Measurements from ENCODE around the gene RAB25.

The RAB25 gene

GRCh38 chr1:156073110-156073687 is 12.2 kb downstream of the RAB25 start:
- no peak overlapping the region for H3K27ac ChIP-seq
- no peak overlapping the region for H3K4me3 ChIP-seq
- H3K9me3 ChIP-seq (replicated peaks in 1 of 11): no peaks in the 10 kb centered on the region
- peaks cover 0 to 62% (median 43%) of the 10 kb centered on the region in 11 experiments; a peak in 15 of 22 replicates for H4K20me1 ChIP-seq
- H3K36me3 ChIP-seq: peaks cover 0 to 53% (median 45%) of the 10 kb centered on the region in 11 experiments; a peak in 19 of 22 replicates
- peaks cover 31 to 78% (median 68%) of the 10 kb centered on the region in 10 experiments for H3K4me1 ChIP-seq
- no peak overlapping the region for H3K9ac ChIP-seq
- no peak for TF ChIP-seq Cebpa-rat (IDR thresholded peaks at IDR 0.05)
- H3K4me2 ChIP-seq: peak overlapping the region in 1 of 11 experiments; percentile 1; a peak in 2 of 22 replicates
- no peaks in the 10 kb centered on the region for H3K27me3 ChIP-seq

GRCh38 chr1:156073740-156074139 is 12.8 kb downstream of the RAB25 start:
- Histone ChIP-seq H3K27me3 (no peaks in the 10 kb centered on the region), H3K9ac (no peak overlapping the region), H3K4me3 (no peak overlapping the region), H3K27ac (no peak overlapping the region), H3K9me3 (replicated peaks in 1 of 11) (no peaks in the 10 kb centered on the region), H3K4me2 (no peak overlapping the region), H4K20me1 (peaks cover 0 to 67% (median 49%) of the 10 kb centered on the region in 11 experiments; a peak in 16 of 22 replicates), H3K4me1 (peaks cover 31 to 84% (median 73%) of the 10 kb centered on the region in 10 experiments), H3K36me3 (peaks cover 0 to 54% (median 45%) of the 10 kb centered on the region in 11 experiments; a peak in 19 of 22 replicates)
- TF ChIP-seq Cebpa-rat (IDR thresholded peaks at IDR 0.05): no peak

GRCh38 chr1:156074661-156075060 is 13.7 kb downstream of the RAB25 start:
- Histone ChIP-seq H3K4me2 (peak overlapping the region; percentile 60 to 99 (median 82)), H3K36me3 (peaks cover 0 to 54% (median 45%) of the 10 kb centered on the region in 11 experiments; a peak in 19 of 22 replicates), H3K27me3 (no peaks in the 10 kb centered on the region), H3K9ac (peak overlapping the region in 3 of 11 experiments; percentile 15 to 67 (median 57); a peak in 3 of 22 replicates), H3K27ac (no peak overlapping the region), H3K4me3 (no peak overlapping the region), H4K20me1 (peaks cover 0 to 76% (median 57%) of the 10 kb centered on the region in 11 experiments; a peak in 16 of 22 replicates), H3K4me1 (peaks cover 31 to 89% (median 80%) of the 10 kb centered on the region in 10 experiments), H3K9me3 (replicated peaks in 1 of 11) (no peaks in the 10 kb centered on the region)
- no peak for TF ChIP-seq Cebpa-rat (IDR thresholded peaks at IDR 0.05)

GRCh38 chr1:156075162-156075561 is 14.2 kb downstream of the RAB25 start:
- Histone ChIP-seq H3K4me1 (peaks cover 27 to 89% (median 80%) of the 10 kb centered on the region in 10 experiments), H3K4me3 (no peak overlapping the region), H3K9me3 (replicated peaks in 1 of 11) (no peaks in the 10 kb centered on the region), H3K27ac (peak overlapping the region in 2 of 11 experiments; percentile 42 to 64; a peak in 2 of 22 replicates), H3K4me2 (peak overlapping the region; percentile 60 to 99 (median 82)), H4K20me1 (peaks cover 0 to 81% (median 62%) of the 10 kb centered on the region in 11 experiments; a peak in 16 of 22 replicates), H3K9ac (peak overlapping the region in 7 of 11 experiments; percentile 25 to 72 (median 57); a peak in 8 of 22 replicates), H3K36me3 (peaks cover 0 to 54% (median 45%) of the 10 kb centered on the region in 11 experiments; a peak in 19 of 22 replicates), H3K27me3 (no peaks in the 10 kb centered on the region)
- TF ChIP-seq Cebpa-rat (IDR thresholded peaks at IDR 0.05): no peak

GRCh38 chr1:156075775-156076204 is 14.8 kb downstream of the RAB25 start:
- Histone ChIP-seq H3K9ac (peak overlapping the region in 10 of 11 experiments; percentile 41 to 72 (median 55); a peak in 14 of 22 replicates), H3K4me3 (peak overlapping the region in 4 of 10 experiments; percentile 46 to 64 (median 52); a peak in 7 of 20 replicates), H3K36me3 (peaks cover 0 to 54% (median 45%) of the 10 kb centered on the region in 11 experiments; a peak in 19 of 22 replicates), H3K4me1 (peaks cover 29 to 89% (median 80%) of the 10 kb centered on the region in 10 experiments), H3K4me2 (peak overlapping the region; percentile 60 to 99 (median 82)), H3K9me3 (replicated peaks in 1 of 11) (no peaks in the 10 kb centered on the region), H3K27ac (peak overlapping the region in 7 of 11 experiments; percentile 4 to 64 (median 49); a peak in 9 of 22 replicates), H4K20me1 (peaks cover 0 to 88% (median 68%) of the 10 kb centered on the region in 11 experiments; a peak in 16 of 22 replicates), H3K27me3 (no peaks in the 10 kb centered on the region)
- no peak for TF ChIP-seq Cebpa-rat (IDR thresholded peaks at IDR 0.05)

GRCh38 chr1:156076609-156077429 is 15.9 kb downstream of the RAB25 start:
- Histone ChIP-seq H3K4me3 (peak overlapping the region in 9 of 10 experiments; percentile 23 to 64 (median 46); a peak in 16 of 20 replicates), H4K20me1 (peaks cover 0 to 87% (median 70%) of the 10 kb centered on the region in 11 experiments; a peak in 16 of 22 replicates), H3K27me3 (no peaks in the 10 kb centered on the region), H3K36me3 (peaks cover 0 to 54% (median 45%) of the 10 kb centered on the region in 11 experiments; a peak in 19 of 22 replicates), H3K4me2 (peak overlapping the region; percentile 60 to 99 (median 82)), H3K9me3 (replicated peaks in 1 of 11) (no peaks in the 10 kb centered on the region), H3K4me1 (peaks cover 35 to 82% (median 75%) of the 10 kb centered on the region in 10 experiments), H3K27ac (peak overlapping the region in 10 of 11 experiments; percentile 27 to 65 (median 50); a peak in 19 of 22 replicates), H3K9ac (peak overlapping the region; percentile 41 to 72 (median 57); a peak in 20 of 22 replicates)
- TF ChIP-seq Cebpa-rat (IDR thresholded peaks at IDR 0.05): no peak

- Histone ChIP-seq H4K20me1 (peaks cover 0 to 85% (median 70%) of the 10 kb centered on the region in 11 experiments; a peak in 16 of 22 replicates), H3K36me3 (peaks cover 0 to 54% (median 43%) of the 10 kb centered on the region in 11 experiments; a peak in 19 of 22 replicates), H3K9me3 (replicated peaks in 1 of 11) (no peaks in the 10 kb centered on the region), H3K27ac (peak overlapping the region in 3 of 11 experiments; percentile 50 to 65 (median 64); a peak in 4 of 22 replicates), H3K27me3 (no peaks in the 10 kb centered on the region), H3K4me3 (no peak overlapping the region), H3K4me2 (peak overlapping the region; percentile 60 to 99 (median 82); a peak in 13 of 22 replicates), H3K4me1 (peaks cover 35 to 79% (median 73%) of the 10 kb centered on the region in 10 experiments), H3K9ac (0 out of 22 replicates have a peak overlapping the region, but pooled peaks of 1 of the 11 experiments have one; percentile 12)
- no peak for TF ChIP-seq Cebpa-rat (IDR thresholded peaks at IDR 0.05)
Measured at GRCh38 chr1:156077430-156077760, 16.4 kb downstream of the RAB25 start.

- Histone ChIP-seq H3K4me1 (peaks cover 42 to 80% (median 76%) of the 10 kb centered on the region in 10 experiments), H3K36me3 (peaks cover 0 to 42% (median 33%) of the 10 kb centered on the region in 11 experiments; a peak in 19 of 22 replicates), H3K9me3 (replicated peaks in 1 of 11) (no peaks in the 10 kb centered on the region), H3K4me2 (peak overlapping the region in 9 of 11 experiments; percentile 17 to 99 (median 96); a peak in 18 of 22 replicates), H3K27me3 (no peaks in the 10 kb centered on the region), H4K20me1 (peaks cover 0 to 73% (median 63%) of the 10 kb centered on the region in 11 experiments; a peak in 16 of 22 replicates), H3K4me3 (no peak overlapping the region), H3K9ac (peak overlapping the region in 8 of 11 experiments; percentile 5 to 54 (median 32); a peak in 12 of 22 replicates), H3K27ac (peak overlapping the region in 4 of 11 experiments; percentile 5 to 51 (median 22); a peak in 4 of 22 replicates)
- TF ChIP-seq Cebpa-rat (IDR thresholded peaks at IDR 0.05): no peak
Measured at GRCh38 chr1:156078728-156079127, 17.8 kb downstream of the RAB25 start.
